PFSK-1 (cell line): ENCODE results near the gene MAPRE2.

Source experiments
- POLR2AphosphoS5 ChIP-seq: IDR thresholded peaks from 2 replicates; pipeline ENCODE4 v1.6.1; 2012; ENCODE audit warnings: low read depth, mild to moderate bottlenecking, control low read depth, low read length, moderate library complexity
- REST ChIP-seq, 2 experiments: IDR thresholded peaks; 2 replicates each; pipeline versions ENCODE4 v1.6.1 to v1.8.0; 2011 to 2012; ENCODE audit warnings: low read depth in 2 of 2, low read length in 2 of 2, control low read depth in 1 of 2, inconsistent platforms in 1 of 2, mild to moderate bottlenecking in 1 of 2, moderate library complexity in 1 of 2; ENCODE audit not compliant: insufficient read depth in 1 of 2
- TAF1 ChIP-seq: IDR thresholded peaks from 2 replicates; pipeline ENCODE4 v1.6.1; 2012; ENCODE audit warnings: low read length, control low read depth, borderline replicate concordance; ENCODE audit not compliant: insufficient read depth

- TF ChIP-seq POLR2AphosphoS5 (no peak), TAF1 (no peak), REST (IDR thresholded peaks at IDR 0.05; ENCODE audit: insufficient read depth in 1 of 2, low read depth in 2 of 2, low read length in 2 of 2) (no peak)
These were observed 120.7 kb downstream of the MAPRE2 start for GRCh38 chr18:35161934-35162333.
